Urinary bladder (tissue), 4 donors: ENCODE data around the gene GTF3C5. TPM values are rescaled to one million over a fixed set of nuclear protein-coding genes. Genes with fewer than 3 reads are reported as not detected.
"Not testable (repeated sequence)": the region's sequence is repeated elsewhere in the genome, so short reads cannot be mapped to it uniquely, and the experiment has no call there.

Source experiments
- DNase-seq: peaks from one replicate; pipeline ENCODE4 v3.0.0-alpha.2; 2015; ENCODE audit errors: extremely low spot score
- H3K27ac ChIP-seq: one replicate; pipeline ENCODE4 v1.5.1; 2013; ENCODE audit warnings: low read depth, mild to moderate bottlenecking, moderate library complexity
- H3K36me3 ChIP-seq: one replicate; pipeline ENCODE4 v1.6.1; 2013; ENCODE audit warnings: mild to moderate bottlenecking, moderate library complexity; ENCODE audit not compliant: insufficient read depth
- H3K4me1 ChIP-seq: one replicate; pipeline ENCODE4 v1.6.1; 2013; ENCODE audit warnings: mild to moderate bottlenecking, moderate library complexity; ENCODE audit not compliant: insufficient read depth
- H3K4me3 ChIP-seq: one replicate; pipeline ENCODE4 v1.5.1; 2013; ENCODE audit warnings: low read depth, low read length
- WGBS: extraction: QIAGEN DNeasy Blood & Tissue Kit; methylation state at CpG from one replicate; pipeline ENCODE4 v1.1.7; 2013; 5-methylcytosine and 5-hydroxymethylcytosine counted together
- polyA plus RNA-seq: library from polyadenylated mRNA; stranded (reverse); fragments of 200-250 nt; gene quantifications from one replicate; pipeline ENCODE4 v1.2.3, GENCODE V29; 2013
- total RNA-seq: library from RNA; depleted of rRNA; stranded (reverse); fragments of >200 nt; gene quantifications from one replicate; pipeline ENCODE4 v1.2.3, GENCODE V29; 2014
- donor health status: healthy with polysubstance abuse.
- donor health status: healthy.

The GTF3C5 gene
- total and polyA plus RNA-seq, 2 donors, result 23.2 to 50.3 TPM

DNA sequence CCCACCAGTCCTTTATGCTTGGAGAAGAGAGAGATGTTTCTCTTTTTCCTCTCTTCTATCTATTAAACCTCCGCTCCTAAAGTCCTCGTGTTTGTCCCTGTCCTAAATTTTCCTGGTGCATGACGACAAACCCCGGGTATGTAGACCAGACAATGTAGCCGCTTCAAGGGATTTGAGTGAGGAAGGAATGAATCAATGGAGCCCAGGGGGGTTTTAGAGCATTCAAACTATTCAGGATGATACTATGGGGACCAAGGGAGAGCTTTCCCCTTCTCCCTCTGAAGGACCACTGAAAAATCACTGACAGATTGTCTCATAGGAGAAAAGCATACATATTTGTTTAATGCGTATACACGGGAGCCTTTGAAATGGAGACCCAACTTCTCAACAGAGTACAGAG lies 49.4 kb downstream of the GTF3C5 start:
- Histone ChIP-seq H3K4me1 (no peaks in the 10 kb centered on the region), H3K27ac (no peak overlapping the region), H3K4me3 (no peak overlapping the region), H3K36me3 (no peaks in the 10 kb centered on the region)
- 87% methylated on average over 7 of the region's 7 CpGs for WGBS
- DNase-seq, result no peak

DNA sequence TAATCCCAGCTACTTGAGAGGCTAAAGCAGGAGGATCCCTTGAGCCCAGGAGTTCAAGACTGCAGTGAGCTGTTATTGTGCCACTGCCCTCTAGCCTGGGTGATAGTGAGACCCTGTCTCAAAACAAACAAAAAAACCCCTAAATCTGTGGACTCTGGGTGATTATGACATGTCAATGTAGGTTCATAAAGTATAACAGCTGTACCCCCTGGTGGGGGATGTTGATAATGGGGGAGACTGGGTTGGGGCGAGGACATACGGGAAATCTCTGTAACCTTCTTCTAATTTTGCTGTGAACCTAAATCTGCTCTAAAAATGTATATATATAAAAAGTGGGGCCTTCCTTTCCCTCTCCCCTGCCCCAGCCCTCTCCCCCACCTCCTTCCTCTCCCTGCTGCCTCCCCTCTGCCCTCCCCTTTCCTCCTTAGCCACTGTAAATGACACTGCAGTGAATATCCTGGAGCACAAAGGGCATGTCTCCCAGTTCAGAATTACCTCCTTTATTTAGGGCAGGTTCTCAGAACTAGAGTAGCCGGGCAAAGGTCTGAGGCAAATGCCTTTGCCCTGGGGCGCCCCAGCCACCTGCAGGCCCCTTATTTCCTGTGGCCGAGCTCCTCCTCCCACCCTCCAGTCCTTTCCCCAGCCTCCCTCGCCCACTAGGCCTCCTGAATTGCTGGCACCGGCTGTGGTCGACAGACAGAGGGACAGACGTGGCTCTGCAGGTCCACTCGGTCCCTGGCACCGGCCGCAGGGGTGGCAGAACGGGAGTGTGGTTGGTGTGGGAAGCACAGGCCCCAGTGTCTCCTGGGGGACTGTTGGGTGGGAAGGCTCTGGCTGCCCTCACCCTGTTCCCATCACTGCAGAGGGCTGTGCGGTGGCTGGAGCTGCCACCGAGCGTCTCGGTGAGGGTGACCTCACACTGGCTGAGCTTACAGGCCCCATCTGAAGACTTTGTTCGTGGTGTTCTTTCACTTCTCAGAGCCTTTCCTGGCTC lies 50.3 kb downstream of the GTF3C5 start:
- not testable (repeated sequence) for H3K36me3 ChIP-seq, H3K4me3 ChIP-seq, H3K4me1 ChIP-seq, H3K27ac ChIP-seq, DNase-seq
- 79% methylated on average over 10 of the region's 18 CpGs for WGBS

DNA sequence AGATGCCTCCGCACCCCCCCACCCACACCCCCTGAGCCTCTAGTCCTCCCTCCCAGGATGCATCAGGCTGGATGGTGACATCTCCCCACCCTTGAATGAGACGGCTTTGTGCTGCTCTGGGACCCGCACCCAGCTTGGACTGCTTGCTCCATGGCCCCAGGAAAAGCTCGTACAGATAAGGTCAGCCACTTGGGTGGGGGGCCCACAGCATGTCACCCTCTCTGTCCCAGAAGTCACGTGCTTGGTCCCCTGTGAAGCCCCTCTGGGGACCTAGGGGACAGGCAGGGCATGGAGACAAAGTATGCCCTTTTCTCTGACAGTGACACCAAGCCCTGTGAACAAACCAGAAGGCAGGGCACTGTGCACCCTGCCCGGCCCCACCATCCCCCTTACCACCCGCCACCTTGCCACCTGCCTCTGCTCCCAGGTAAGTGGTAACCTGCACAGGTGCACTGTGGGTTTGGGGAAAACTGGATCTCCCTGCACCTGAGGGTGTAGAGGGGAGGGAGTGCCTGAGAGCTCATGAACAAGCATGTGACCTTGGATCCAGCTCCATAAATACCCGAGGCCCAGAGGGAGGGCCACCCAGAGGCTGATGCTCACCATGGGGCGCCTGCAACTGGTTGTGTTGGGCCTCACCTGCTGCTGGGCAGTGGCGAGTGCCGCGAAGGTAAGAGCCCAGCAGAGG lies 51.3 kb downstream of the GTF3C5 start:
- H3K36me3 ChIP-seq, H3K4me1 ChIP-seq, DNase-seq, H3K27ac ChIP-seq, H3K4me3 ChIP-seq: not testable (repeated sequence)
- WGBS, result 73% methylated on average over 7 of the region's 12 CpGs

DNA sequence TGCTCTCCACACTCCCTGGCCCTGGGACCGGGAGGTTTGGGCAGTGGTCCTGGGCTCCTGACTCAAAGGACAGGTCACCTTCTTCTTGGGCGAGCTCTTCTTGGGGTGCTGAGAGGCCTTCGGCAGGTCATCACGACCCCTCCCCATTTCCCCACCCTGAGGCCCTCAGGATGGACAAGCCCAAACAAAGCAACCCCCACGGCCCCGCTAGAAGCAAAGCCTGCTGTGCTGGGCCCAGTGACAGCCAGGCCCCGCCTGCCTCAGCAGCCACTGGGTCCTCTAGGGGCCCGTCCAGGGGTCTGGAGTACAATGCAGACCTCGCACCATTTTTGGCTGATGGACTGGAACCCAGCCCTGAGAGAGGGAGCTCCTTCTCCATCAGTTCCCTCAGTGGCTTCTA lies 52.9 kb downstream of the GTF3C5 start:
- not testable (repeated sequence) for H3K36me3 ChIP-seq, DNase-seq, H3K27ac ChIP-seq, H3K4me3 ChIP-seq, H3K4me1 ChIP-seq
- 57% methylated on average over 9 of the region's 9 CpGs for WGBS

DNA sequence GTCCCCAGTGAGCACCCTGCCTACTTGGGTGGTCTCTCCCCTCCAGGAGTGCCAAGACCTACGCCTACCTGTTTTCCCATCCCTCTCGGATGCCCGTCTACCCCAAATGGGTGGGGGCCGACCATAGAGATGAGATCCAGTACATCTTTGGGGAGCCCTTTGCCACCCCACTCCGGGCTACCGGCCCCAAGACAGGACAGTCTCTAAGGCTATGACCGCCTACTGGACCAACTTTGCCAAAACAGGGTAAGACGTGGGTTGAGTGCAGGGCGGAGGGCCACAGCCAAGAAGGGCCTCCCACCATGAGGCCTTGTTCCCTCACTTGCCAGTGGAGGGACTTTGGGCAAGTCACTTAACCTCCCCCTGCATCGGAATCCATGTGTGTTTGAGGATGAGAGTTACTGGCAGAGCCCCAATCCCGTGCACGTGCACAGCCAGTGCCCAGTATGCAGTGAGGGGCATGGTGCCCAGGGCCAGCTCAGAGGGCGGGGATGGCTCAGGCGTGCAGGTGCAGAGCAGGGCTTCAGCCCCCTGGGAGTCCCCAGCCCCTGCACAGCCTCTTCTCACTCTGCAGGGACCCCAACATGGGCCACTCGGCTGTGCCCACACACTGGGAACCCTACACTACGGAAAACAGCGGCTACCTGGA lies 55.5 kb downstream of the GTF3C5 start:
- H3K4me3 ChIP-seq, H3K36me3 ChIP-seq, H3K27ac ChIP-seq, DNase-seq, H3K4me1 ChIP-seq: not testable (repeated sequence)
- 83% methylated on average over 17 of the region's 17 CpGs for WGBS

DNA sequence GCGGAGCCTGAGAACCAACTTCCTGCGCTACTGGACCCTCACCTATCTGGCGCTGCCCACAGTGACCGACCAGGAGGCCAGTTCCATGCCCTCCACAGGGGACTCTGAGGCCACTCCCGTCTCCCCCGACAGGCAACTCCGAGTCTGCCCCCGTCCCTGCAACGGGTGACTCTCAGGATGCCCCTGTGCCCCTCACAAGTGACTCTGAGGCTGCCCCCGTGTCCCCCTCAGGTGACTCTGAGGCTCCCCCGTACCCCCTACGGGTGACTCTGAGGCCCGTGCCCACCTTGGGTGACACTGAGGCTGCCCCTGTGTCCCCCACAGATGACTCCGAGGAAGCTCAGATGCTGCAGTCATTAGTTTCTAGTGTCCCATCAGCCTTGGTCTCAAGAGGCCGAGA lies 56.1 kb downstream of the GTF3C5 start:
- H3K27ac ChIP-seq, result no peak overlapping the region
- WGBS, result 81% methylated on average over 15 of the region's 15 CpGs
- no peaks in the 10 kb centered on the region for H3K36me3 ChIP-seq
- H3K4me1 ChIP-seq, result no peaks in the 10 kb centered on the region
- no peak overlapping the region for H3K4me3 ChIP-seq
- DNase-seq, result no peak

DNA sequence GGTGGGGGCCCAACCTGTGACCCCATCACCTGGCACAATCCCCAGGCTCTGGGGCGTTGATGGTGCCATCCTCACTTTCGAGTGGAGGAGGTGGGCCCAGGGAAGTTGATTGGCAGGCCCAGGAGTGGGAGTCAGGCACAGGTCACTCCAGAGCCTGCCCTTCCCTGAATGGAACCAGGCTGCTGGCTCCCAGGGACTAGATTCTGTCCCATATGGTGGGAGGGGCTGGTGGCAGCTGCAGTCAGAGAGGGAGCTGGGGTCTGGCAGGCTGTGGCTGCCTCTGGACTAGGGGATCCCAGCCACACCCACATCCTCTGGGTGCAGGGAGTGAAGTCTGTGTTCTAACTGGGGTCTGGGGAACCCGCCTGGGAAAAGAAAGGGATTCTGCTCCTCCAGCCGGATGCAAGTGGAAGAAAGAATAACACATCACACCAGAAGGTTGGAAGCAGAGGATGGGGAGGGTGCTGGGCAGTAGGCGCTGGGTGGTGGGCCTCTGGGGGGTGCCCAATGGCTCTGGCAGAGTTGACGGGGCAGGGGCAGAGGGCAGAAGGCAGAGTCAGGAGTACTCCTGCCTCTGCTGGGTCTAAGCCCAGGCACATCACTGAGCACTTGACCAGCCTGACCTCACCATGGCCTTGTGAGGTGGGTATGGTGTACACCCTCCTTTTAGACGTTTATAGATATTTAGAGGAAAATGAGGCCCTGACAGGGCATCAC lies 56.8 kb downstream of the GTF3C5 start:
- DNase-seq, result no peak
- no peaks in the 10 kb centered on the region for H3K4me1 ChIP-seq
- WGBS, result 71% methylated on average over 7 of the region's 7 CpGs
- H3K27ac ChIP-seq, result no peak overlapping the region
- no peaks in the 10 kb centered on the region for H3K36me3 ChIP-seq
- no peak overlapping the region for H3K4me3 ChIP-seq

DNA sequence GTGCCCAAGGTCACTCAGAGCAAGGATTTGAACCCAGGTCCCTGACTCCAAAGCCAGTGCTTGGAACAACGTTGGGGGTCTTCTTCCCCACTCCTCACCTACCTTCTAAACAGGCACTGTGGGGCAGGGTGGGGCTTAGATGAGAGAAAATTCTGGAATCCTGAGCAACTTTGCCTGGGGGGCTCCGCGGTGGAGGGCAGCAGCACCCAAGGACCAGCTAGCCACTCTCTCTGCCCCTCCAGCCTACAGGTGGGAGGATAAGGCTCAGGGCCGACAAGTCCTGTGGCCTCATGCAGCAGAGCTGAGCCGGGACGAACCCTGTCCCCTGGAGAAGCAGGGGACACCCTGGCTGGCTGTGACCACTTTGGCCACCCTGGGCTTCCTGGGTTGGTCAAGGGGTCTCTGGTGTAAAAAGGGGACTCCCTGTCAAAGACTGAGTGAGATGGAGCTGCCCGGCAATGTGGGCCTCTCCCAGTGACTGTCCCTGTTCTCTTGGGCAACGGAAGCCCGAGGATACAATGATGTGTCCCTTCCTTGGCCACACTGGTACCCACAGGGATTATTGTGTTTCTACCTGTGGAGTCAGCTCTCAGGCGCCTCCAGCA lies 57.5 kb downstream of the GTF3C5 start:
- H3K27ac ChIP-seq, result no peak overlapping the region
- DNase-seq, result no peak
- no peaks in the 10 kb centered on the region for H3K4me1 ChIP-seq
- no peaks in the 10 kb centered on the region for H3K36me3 ChIP-seq
- no peak overlapping the region for H3K4me3 ChIP-seq
- WGBS, result 93% methylated on average over 10 of the region's 10 CpGs

DNA sequence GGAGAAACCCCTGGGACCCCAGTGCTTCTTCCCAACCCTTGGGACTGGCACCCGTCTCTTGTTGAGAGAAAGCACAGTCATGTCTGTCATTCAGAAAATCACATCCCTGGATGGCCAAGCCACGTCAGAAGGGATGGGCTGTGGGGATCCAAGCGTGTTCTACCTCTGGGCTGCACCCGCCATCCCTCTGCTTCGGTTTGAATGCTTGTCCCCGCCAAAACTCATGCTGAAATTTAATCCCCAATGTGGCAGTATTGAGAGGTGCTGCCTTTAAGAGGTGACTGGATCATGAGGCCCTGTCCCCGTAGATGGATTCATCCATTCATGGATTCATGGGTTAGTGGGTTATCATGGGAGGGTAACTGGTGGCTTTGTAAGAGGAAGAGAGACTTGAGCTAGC lies 58.0 kb downstream of the GTF3C5 start:
- H3K4me3 ChIP-seq, result no peak overlapping the region
- H3K4me1 ChIP-seq, result no peaks in the 10 kb centered on the region
- WGBS, result 91% methylated on average over 7 of the region's 7 CpGs
- H3K36me3 ChIP-seq, result no peaks in the 10 kb centered on the region
- H3K27ac ChIP-seq, result no peak overlapping the region
- no peak for DNase-seq

DNA sequence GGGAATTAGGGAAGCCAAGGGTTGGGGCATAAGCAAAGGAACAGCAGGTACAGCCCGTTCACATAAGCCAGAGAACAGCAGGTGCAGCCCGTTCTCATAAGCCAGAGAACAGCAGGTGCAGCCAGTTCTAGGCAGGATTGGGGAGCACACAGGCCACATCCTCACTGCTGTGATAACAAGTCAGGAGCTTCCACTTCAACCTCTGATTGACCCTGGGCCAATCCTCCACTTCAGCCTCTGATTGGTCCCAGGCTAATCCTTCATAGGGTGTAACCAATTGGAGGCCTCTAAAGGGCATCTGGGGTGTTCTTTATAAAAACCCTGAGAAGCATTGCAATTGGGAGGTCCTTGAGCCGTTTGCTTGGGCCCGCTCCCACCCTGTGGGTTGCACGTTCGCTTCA lies 58.5 kb downstream of the GTF3C5 start:
- H3K36me3 ChIP-seq, result no peaks in the 10 kb centered on the region
- no peaks in the 10 kb centered on the region for H3K4me1 ChIP-seq
- no peak overlapping the region for H3K27ac ChIP-seq
- H3K4me3 ChIP-seq, result no peak overlapping the region
- 72% methylated on average over 6 of the region's 6 CpGs for WGBS
- no peak for DNase-seq

DNA sequence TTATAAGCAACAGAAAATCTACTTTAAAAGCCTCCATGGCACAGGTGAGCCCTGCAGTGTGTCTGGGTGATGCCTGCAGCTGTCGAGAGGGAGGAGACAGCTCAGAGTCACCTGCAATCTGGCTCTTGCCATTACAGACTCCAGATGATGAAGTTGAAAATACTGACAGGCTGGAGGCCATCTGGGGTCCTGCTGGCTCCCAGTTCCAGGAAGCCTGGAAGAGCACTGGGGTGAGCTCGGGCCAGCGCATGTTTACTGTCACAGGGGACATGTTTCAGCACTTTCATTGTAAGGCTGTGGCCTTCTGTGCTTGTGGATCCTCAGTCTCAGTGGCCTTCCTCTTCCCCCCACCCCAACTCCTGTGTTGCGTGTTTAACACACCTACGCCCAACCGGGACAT lies 59.4 kb downstream of the GTF3C5 start:
- no peak overlapping the region for H3K27ac ChIP-seq
- H3K36me3 ChIP-seq, result no peaks in the 10 kb centered on the region
- no peak for DNase-seq
- H3K4me3 ChIP-seq, result no peak overlapping the region
- 74% methylated on average over 6 of the region's 6 CpGs for WGBS
- no peaks in the 10 kb centered on the region for H3K4me1 ChIP-seq

DNA sequence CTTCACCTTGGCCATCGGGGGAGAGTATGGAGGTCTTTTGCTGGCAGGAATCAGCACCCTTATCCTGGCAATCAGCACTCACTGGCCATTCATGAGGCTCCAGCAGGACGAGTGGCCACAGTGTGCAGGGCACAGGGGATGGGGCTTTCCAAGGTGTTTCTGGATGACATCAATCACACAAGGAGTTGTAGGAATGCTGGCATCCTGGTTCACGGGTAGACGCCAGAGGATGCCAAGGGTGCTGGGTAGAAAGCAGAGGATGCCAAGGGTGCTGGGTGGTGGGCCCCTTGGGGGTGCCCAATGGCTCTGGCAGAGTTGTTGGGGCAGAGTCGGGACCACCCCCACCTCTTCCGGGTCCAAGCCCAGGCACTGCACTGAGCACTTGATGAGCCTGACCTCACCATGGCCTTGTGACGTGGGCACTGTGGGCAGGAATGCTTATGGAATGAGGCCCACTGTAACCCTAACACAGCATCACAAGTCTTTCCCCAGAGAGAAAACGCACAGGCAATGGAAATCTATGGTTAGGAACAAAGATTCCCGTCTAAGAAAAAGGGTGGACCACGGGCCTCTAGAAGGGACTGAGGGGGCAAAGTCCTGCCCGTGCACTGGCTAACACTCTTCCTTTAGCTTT lies 60.1 kb downstream of the GTF3C5 start:
- H3K36me3 ChIP-seq, result no peaks in the 10 kb centered on the region
- WGBS, result 79% methylated on average over 11 of the region's 11 CpGs
- no peak for DNase-seq
- no peaks in the 10 kb centered on the region for H3K4me1 ChIP-seq
- H3K27ac ChIP-seq, result no peak overlapping the region
- H3K4me3 ChIP-seq, result no peak overlapping the region

DNA sequence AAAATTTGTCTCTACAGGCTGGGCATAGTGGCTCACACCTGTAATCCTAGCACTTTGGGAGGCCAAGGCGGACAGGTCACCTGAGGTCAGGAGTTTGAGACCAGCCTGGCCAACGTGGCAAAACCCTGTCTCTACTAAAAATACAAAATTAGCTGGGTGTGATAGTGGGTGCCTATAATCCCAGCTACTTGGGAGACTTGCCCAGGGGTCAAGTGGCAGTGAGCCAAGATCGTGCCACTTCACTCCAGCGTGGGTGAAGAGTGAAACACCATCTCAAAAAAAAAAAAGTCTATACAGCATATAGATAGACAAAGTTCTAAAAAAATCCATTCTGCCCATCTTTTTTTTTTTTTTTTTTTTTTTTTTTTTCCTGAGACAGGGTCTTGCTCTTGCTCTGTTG lies 63.6 kb downstream of the GTF3C5 start:
- WGBS, result 89% methylated on average over 4 of the region's 4 CpGs
- not testable (repeated sequence) for H3K36me3 ChIP-seq, H3K4me1 ChIP-seq, DNase-seq, H3K27ac ChIP-seq, H3K4me3 ChIP-seq
